Liver (tissue), 9 donors: Measurements from ENCODE around the gene ANAPC16. TPM values are rescaled to one million over a fixed set of nuclear protein-coding genes. Genes with fewer than 3 reads are reported as not detected.

Experiments
- DNase-seq: peaks from one replicate; pipeline ENCODE4 v3.0.0-alpha.2; 2017; ENCODE audit warnings: low spot score
- H3K27ac ChIP-seq, 2 donors: one replicate each; pipeline ENCODE4 v1.7.0; 2013; ENCODE audit warnings: inconsistent platforms in 2 of 2, low read length in 2 of 2, control low read depth in 1 of 2, low read depth in 1 of 2, mild to moderate bottlenecking in 1 of 2
- H3K27me3 ChIP-seq, 4 donors: one replicate each; pipeline versions ENCODE4 v1.6.1 to v1.7.0; 2013; ENCODE audit warnings: low read length in 3 of 4, inconsistent platforms in 1 of 4, mild to moderate bottlenecking in 1 of 4, moderate library complexity in 1 of 4; ENCODE audit not compliant: control insufficient read depth in 4 of 4, insufficient read depth in 4 of 4
- H3K36me3 ChIP-seq, 4 donors: one replicate each; pipeline versions ENCODE4 v1.6.1 to v1.7.0; 2013; ENCODE audit warnings: low read length in 3 of 4, mild to moderate bottlenecking in 3 of 4, low read depth in 1 of 4, moderate library complexity in 1 of 4; ENCODE audit not compliant: control insufficient read depth in 4 of 4, insufficient read depth in 3 of 4
- H3K4me1 ChIP-seq, 4 donors: one replicate each; pipeline versions ENCODE4 v1.6.1 to v1.7.0; 2013; ENCODE audit warnings: low read length in 3 of 4, mild to moderate bottlenecking in 3 of 4, moderate library complexity in 1 of 4; ENCODE audit not compliant: control insufficient read depth in 4 of 4, insufficient read depth in 4 of 4
- H3K4me3 ChIP-seq, 3 donors: one replicate each; pipeline versions ENCODE4 v1.6.1 to v1.7.0; 2013; ENCODE audit warnings: low read length in 3 of 3, control low read depth in 1 of 3, low read depth in 1 of 3, mild to moderate bottlenecking in 1 of 3
- H3K9ac ChIP-seq, 2 donors: one replicate each; pipeline ENCODE4 v1.7.0; 2013; ENCODE audit warnings: low read length in 2 of 2, mild to moderate bottlenecking in 2 of 2, moderate library complexity in 2 of 2, control low read depth in 1 of 2, low read depth in 1 of 2
- H3K9me3 ChIP-seq, 4 donors: one replicate each; pipeline versions ENCODE4 v1.6.1 to v1.7.0; 2013; ENCODE audit warnings: low read length in 3 of 4; ENCODE audit not compliant: control insufficient read depth in 4 of 4
- EGR1 ChIP-seq, 2 donors: IDR thresholded peaks; 2 replicates each; pipeline ENCODE4 v1.6.1; 2016 to 2018; ENCODE audit warnings: antibody characterized with exemption in 2 of 2, low read depth in 2 of 2
- FOXA1 ChIP-seq: IDR thresholded peaks from 2 replicates; pipeline ENCODE4 v1.6.1; 2016; ENCODE audit warnings: antibody characterized with exemption
- FOXA2 ChIP-seq: IDR thresholded peaks from 2 replicates; pipeline ENCODE4 v1.6.1; 2016; ENCODE audit warnings: antibody characterized with exemption
- GABPA ChIP-seq, 2 donors: IDR thresholded peaks in 1 of 2; conservative IDR thresholded peaks in 1 of 2; 2 replicates each; pipeline ENCODE4 v1.6.1; 2016; ENCODE audit warnings: antibody characterized with exemption in 2 of 2, mild to moderate bottlenecking in 1 of 2, moderate library complexity in 1 of 2
- HNF4A ChIP-seq, 2 donors: conservative IDR thresholded peaks; 2 replicates each; pipeline ENCODE4 v1.6.1; 2016; ENCODE audit warnings: antibody characterized with exemption in 2 of 2, mild to moderate bottlenecking in 2 of 2
- HNF4G ChIP-seq: IDR thresholded peaks from 2 replicates; pipeline ENCODE4 v1.6.1; 2016; ENCODE audit warnings: antibody characterized with exemption
- JUND ChIP-seq, 2 donors: IDR thresholded peaks; 2 replicates each; pipeline ENCODE4 v1.6.1; 2016; ENCODE audit warnings: antibody characterized with exemption in 2 of 2
- NR2F2 ChIP-seq: IDR thresholded peaks from 2 replicates; pipeline ENCODE4 v1.6.1; 2016; ENCODE audit warnings: antibody characterized with exemption
- RAD21 ChIP-seq, 2 donors: IDR thresholded peaks; 2 replicates each; pipeline ENCODE4 v1.6.1; 2016; ENCODE audit warnings: antibody characterized with exemption in 2 of 2, mild to moderate bottlenecking in 2 of 2
- REST ChIP-seq: IDR thresholded peaks from 2 replicates; pipeline ENCODE4 v1.6.1; 2016; ENCODE audit warnings: antibody characterized with exemption, mild to moderate bottlenecking
- RXRA ChIP-seq, 2 donors: IDR thresholded peaks; 2 replicates each; pipeline ENCODE4 v1.6.1; 2017 to 2018; ENCODE audit warnings: antibody characterized with exemption in 2 of 2, mild to moderate bottlenecking in 1 of 2
- SP1 ChIP-seq: IDR thresholded peaks from 2 replicates; pipeline ENCODE4 v1.6.1; 2018; ENCODE audit warnings: antibody characterized with exemption, mild to moderate bottlenecking
- TAF1 ChIP-seq: conservative IDR thresholded peaks from 2 replicates; pipeline ENCODE4 v1.6.1; 2016; ENCODE audit warnings: antibody characterized with exemption, mild to moderate bottlenecking
- YY1 ChIP-seq: IDR thresholded peaks from 2 replicates; pipeline ENCODE4 v1.6.1; 2016; ENCODE audit warnings: antibody characterized with exemption, mild to moderate bottlenecking
- WGBS: extraction: QIAGEN DNeasy Blood & Tissue Kit; methylation state at CpG from one replicate; pipeline ENCODE4 v1.1.7; 2013; 5-methylcytosine and 5-hydroxymethylcytosine counted together
- polyA plus RNA-seq, 2 donors: library from polyadenylated mRNA; stranded (reverse) in 1 of 2; unstranded in 1 of 2; fragments of 200-250 nt in 1 of 2; fragments of >200 nt in 1 of 2; fragmentation: Nextera tagmentation in 1 of 2; extraction: Ambion mirVana in 1 of 2; gene quantifications; one replicate each; pipeline versions ENCODE4 v1.2.1 to v1.2.3, GENCODE V29; 2013 to 2015
- total RNA-seq, 2 donors: library from RNA; depleted of rRNA; stranded (reverse); fragments of >200 nt; gene quantifications; one replicate each; pipeline ENCODE4 v1.2.3, GENCODE V29; 2014
- TF ChIP-seq, protein P1 (sequence below): IDR thresholded peaks from 2 replicates; pipeline ENCODE4 v1.6.1; 2016; ENCODE audit warnings: antibody characterized with exemption
- TF ChIP-seq, protein P2 (sequence below): fragments of 150-350 bp; IDR thresholded peaks from 2 replicates; pipeline ENCODE4 v1.5.1; 2017; ENCODE audit warnings: improper control_type of control experiment, low read depth, low read length; ENCODE audit not compliant: missing input control
- TF ChIP-seq, protein P3 (sequence below): IDR thresholded peaks from 2 replicates; pipeline ENCODE4 v1.6.1; 2016; ENCODE audit warnings: antibody characterized with exemption
- TF ChIP-seq, protein P4 (sequence below): IDR thresholded peaks from 2 replicates; pipeline ENCODE4 v1.6.1; 2016; ENCODE audit warnings: antibody characterized with exemption
- donor health status: healthy.
- donor health status: healthy.
- donor health status: healthy.
- donor health status: healthy.
- donor health status: healthy.

ANAPC16 gene
- total and polyA plus RNA-seq, 4 donors: 36.8 to 96.3 (median 55.6) TPM

- Histone ChIP-seq H3K9ac (peak overlapping the region in 1 of 2 donors; percentile 50), H3K36me3 (peaks cover 2 to 7% (median 3%) of the 10 kb centered on the region in 4 donors), H3K9me3 (no peaks in the 10 kb centered on the region), H3K4me3 (no peak overlapping the region), H3K4me1 (peaks cover 0 to 29% (median 24%) of the 10 kb centered on the region in 4 donors), H3K27me3 (no peaks in the 10 kb centered on the region), H3K27ac (peak overlapping the region; percentile 34 to 35)
- TF ChIP-seq, protein P1, sequence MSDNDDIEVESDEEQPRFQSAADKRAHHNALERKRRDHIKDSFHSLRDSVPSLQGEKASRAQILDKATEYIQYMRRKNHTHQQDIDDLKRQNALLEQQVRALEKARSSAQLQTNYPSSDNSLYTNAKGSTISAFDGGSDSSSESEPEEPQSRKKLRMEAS: no peak
- TF ChIP-seq HNF4A (conservative IDR thresholded peaks at IDR 0.05): no peak
- no peak for TF ChIP-seq REST
- no peak for TF ChIP-seq RAD21 (IDR thresholded peaks at IDR 0.05)
- no peak for TF ChIP-seq EGR1 (IDR thresholded peaks at IDR 0.05; ENCODE audit: low read depth in 2 of 2)
- 71% methylated on average over 6 of the region's 6 CpGs for WGBS
- DNase-seq: no peak
Measured at GRCh38 chr10:72219235-72219814, 3.5 kb downstream of the ANAPC16 start.

DNA sequence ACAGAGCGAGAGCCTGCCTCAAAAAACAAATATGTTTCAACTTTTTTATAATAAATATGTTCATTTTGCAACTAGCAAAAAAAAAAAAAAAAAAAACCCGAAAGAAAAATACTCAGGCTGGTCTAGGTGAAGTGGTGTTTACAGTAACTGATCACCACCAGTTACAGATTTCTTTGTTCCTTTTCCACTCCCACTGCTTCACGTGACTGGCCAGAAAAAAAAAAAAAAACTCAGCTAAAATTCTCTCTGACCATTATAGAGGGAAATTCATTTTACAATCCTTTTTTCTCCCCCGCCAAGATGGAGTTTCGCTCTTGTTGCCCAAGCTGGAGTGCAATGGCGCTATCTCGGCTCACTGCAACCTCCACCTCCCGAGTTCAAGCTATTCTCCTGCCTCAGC is 4.8 kb downstream of the ANAPC16 start:
- no peak for DNase-seq
- Histone ChIP-seq H3K27ac (no peak overlapping the region), H3K9ac (no peak overlapping the region), H3K9me3 (no peaks in the 10 kb centered on the region), H3K27me3 (no peaks in the 10 kb centered on the region), H3K4me3 (no peak overlapping the region), H3K36me3 (peaks cover 2 to 9% (median 3%) of the 10 kb centered on the region in 4 donors), H3K4me1 (peaks cover 0 to 23% (median 19%) of the 10 kb centered on the region in 4 donors)
- 85% methylated on average over 8 of the region's 8 CpGs for WGBS
- TF ChIP-seq, protein P2, sequence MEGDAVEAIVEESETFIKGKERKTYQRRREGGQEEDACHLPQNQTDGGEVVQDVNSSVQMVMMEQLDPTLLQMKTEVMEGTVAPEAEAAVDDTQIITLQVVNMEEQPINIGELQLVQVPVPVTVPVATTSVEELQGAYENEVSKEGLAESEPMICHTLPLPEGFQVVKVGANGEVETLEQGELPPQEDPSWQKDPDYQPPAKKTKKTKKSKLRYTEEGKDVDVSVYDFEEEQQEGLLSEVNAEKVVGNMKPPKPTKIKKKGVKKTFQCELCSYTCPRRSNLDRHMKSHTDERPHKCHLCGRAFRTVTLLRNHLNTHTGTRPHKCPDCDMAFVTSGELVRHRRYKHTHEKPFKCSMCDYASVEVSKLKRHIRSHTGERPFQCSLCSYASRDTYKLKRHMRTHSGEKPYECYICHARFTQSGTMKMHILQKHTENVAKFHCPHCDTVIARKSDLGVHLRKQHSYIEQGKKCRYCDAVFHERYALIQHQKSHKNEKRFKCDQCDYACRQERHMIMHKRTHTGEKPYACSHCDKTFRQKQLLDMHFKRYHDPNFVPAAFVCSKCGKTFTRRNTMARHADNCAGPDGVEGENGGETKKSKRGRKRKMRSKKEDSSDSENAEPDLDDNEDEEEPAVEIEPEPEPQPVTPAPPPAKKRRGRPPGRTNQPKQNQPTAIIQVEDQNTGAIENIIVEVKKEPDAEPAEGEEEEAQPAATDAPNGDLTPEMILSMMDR: no peak
- TF ChIP-seq HNF4A (conservative IDR thresholded peaks at IDR 0.05) (no peak), EGR1 (IDR thresholded peaks at IDR 0.05; ENCODE audit: low read depth in 2 of 2) (no peak), YY1 (no peak), FOXA2 (no peak), RXRA (IDR thresholded peaks at IDR 0.05) (no peak), SP1 (no peak), RAD21 (IDR thresholded peaks at IDR 0.05) (no peak), FOXA1 (no peak), HNF4G (no peak), JUND (IDR thresholded peaks at IDR 0.05) (no peak), TAF1 (no peak), GABPA (IDR thresholded peaks at IDR 0.05 in 1 of 2, conservative IDR thresholded peaks at IDR 0.05 in 1 of 2) (no peak), NR2F2 (no peak), REST (no peak)
- TF ChIP-seq, protein P1: no peak
- TF ChIP-seq, protein P3, sequence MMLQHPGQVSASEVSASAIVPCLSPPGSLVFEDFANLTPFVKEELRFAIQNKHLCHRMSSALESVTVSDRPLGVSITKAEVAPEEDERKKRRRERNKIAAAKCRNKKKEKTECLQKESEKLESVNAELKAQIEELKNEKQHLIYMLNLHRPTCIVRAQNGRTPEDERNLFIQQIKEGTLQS: no peak
- TF ChIP-seq, protein P4, sequence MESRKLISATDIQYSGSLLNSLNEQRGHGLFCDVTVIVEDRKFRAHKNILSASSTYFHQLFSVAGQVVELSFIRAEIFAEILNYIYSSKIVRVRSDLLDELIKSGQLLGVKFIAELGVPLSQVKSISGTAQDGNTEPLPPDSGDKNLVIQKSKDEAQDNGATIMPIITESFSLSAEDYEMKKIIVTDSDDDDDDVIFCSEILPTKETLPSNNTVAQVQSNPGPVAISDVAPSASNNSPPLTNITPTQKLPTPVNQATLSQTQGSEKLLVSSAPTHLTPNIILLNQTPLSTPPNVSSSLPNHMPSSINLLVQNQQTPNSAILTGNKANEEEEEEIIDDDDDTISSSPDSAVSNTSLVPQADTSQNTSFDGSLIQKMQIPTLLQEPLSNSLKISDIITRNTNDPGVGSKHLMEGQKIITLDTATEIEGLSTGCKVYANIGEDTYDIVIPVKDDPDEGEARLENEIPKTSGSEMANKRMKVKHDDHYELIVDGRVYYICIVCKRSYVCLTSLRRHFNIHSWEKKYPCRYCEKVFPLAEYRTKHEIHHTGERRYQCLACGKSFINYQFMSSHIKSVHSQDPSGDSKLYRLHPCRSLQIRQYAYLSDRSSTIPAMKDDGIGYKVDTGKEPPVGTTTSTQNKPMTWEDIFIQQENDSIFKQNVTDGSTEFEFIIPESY: no peak
